Cerebellar nuclear complex (tissue), 1 donor: ENCODE data around the gene SIX5.
"Not testable (repeated sequence)": the region's sequence is repeated elsewhere in the genome, so short reads cannot be mapped to it uniquely, and the experiment has no call there.

Experiments
- DNase-seq, 2 experiments: peaks; one replicate each; lab custom pipeline; 2025; lab: John Stamatoyannopoulos, UW

The SIX5 gene

GRCh38 chr19:45754323-45754722 lies 14.7 kb downstream of the SIX5 start:
- no peak for DNase-seq

GRCh38 chr19:45753548-45753947 lies 15.5 kb downstream of the SIX5 start:
- DNase-seq = no peak

- no peak for DNase-seq
Observed at GRCh38 chr19:45752639-45753038, 16.4 kb downstream of the SIX5 start.

- not testable (repeated sequence) for DNase-seq
Observed at GRCh38 chr19:45751483-45751882, 17.6 kb downstream of the SIX5 start.

GRCh38 chr19:45747513-45747912 lies 21.5 kb downstream of the SIX5 start:
- DNase-seq = no peak

- DNase-seq = no peak
Observed at GRCh38 chr19:45746866-45747265, 22.2 kb downstream of the SIX5 start.

GRCh38 chr19:45745606-45746005 lies 23.4 kb downstream of the SIX5 start:
- DNase-seq = no peak

GRCh38 chr19:45742969-45743368 lies 26.1 kb downstream of the SIX5 start:
- DNase-seq = no peak

GRCh38 chr19:45739498-45740439 lies 29.3 kb downstream of the SIX5 start:
- DNase-seq = no peak

GRCh38 chr19:45733160-45733810 lies 35.8 kb downstream of the SIX5 start, which contains the start of gene MEIOSIN:
Gene MEIOSIN, plus strand, starts transcription at chr19:45733439. Its CDS starts 1,938 bp downstream, at chr19:45735377.
- DNase-seq = no peak

- DNase-seq = peak; percentile 82 to 93
Observed at GRCh38 chr19:45730368-45731288, 38.4 kb downstream of the SIX5 start, which contains the start of gene FBXO46. Gene FBXO46, minus strand, starts transcription at chr19:45730896. Its CDS starts 17,401 bp downstream, at chr19:45713495.

GRCh38 chr19:45729800-45730290 lies 39.2 kb downstream of the SIX5 start:
- no peak for DNase-seq

GRCh38 chr19:45728683-45729082 lies 40.4 kb downstream of the SIX5 start:
- not testable (repeated sequence) for DNase-seq

- not testable (repeated sequence) for DNase-seq
Observed at GRCh38 chr19:45720065-45720464, 49.0 kb downstream of the SIX5 start.

GRCh38 chr19:45717983-45718650 lies 50.9 kb downstream of the SIX5 start:
- DNase-seq = no peak

- peak; percentile 93 to 98 for DNase-seq
Observed at GRCh38 chr19:45717131-45717982, 51.7 kb downstream of the SIX5 start.

GRCh38 chr19:45716359-45717130 lies 52.5 kb downstream of the SIX5 start:
- no peak for DNase-seq

GRCh38 chr19:45715139-45715538 lies 53.9 kb downstream of the SIX5 start:
- no peak for DNase-seq
